ENCODE data around the gene DMXL2.
"Not testable (repeated sequence)": the region's sequence is repeated elsewhere in the genome, so short reads cannot be mapped to it uniquely, and the experiment has no call there.

Gene DMXL2

DNA sequence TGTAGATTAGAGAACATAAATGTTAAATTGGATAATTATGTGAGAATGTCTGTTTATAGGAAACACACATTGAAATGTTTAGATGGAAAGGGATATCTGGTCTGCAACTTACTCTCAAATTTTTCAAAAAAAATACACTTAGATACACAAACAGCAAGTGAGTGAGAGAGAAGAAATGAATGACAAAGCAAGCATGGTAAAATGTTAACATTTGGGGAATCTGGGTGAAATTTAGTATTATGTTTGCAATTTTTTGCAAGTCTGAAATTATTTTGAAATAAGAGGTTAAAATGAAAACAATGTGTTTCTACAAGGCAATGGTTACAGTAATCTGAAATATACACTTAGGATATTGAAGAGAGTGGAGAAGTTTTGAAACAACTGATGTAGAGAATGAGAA lies 146.8 kb downstream of the DMXL2 start:
- Mint-ChIP-seq H3K27me3 (no peaks in the 10 kb centered on the region), H3K4me3 (no peak overlapping the region), H3K36me3 (ENCODE audit: insufficient read depth) (peaks cover 4% of the 10 kb centered on the region), H3K9me3 (no peaks in the 10 kb centered on the region), H3K4me1 (ENCODE audit: low read depth in 2 of 2) (no peaks in the 10 kb centered on the region), H3K27ac (no peak overlapping the region)
- DNase-seq (no peak), ATAC-seq (replicated peaks) (no peak)

DNA sequence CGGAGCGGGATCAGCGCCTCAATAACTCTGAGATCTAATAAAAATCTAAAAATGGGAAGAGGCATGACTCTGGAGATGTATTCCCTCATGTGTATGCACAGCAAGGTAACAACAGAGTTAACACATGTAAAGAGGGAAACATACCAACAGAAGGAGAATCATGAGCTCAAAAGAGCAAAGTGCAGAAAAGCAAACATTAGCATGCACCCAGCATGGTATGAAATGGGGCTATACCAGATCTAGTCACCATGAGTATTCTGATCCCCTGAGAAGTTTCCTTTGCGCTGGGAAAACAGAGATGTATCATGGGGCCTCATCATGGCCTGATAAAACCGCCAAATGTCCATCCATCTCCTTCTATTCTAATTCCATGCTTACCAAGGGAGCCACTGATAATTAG lies 152.1 kb downstream of the DMXL2 start:
- Mint-ChIP-seq H3K36me3 (ENCODE audit: insufficient read depth) (no peaks in the 10 kb centered on the region), H3K4me3 (no peak overlapping the region), H3K27me3 (no peaks in the 10 kb centered on the region), H3K4me1 (ENCODE audit: low read depth in 2 of 2) (no peaks in the 10 kb centered on the region), H3K9me3 (no peaks in the 10 kb centered on the region), H3K27ac (no peak overlapping the region)
- ATAC-seq (replicated peaks) (no peak), DNase-seq (no peak)

DNA sequence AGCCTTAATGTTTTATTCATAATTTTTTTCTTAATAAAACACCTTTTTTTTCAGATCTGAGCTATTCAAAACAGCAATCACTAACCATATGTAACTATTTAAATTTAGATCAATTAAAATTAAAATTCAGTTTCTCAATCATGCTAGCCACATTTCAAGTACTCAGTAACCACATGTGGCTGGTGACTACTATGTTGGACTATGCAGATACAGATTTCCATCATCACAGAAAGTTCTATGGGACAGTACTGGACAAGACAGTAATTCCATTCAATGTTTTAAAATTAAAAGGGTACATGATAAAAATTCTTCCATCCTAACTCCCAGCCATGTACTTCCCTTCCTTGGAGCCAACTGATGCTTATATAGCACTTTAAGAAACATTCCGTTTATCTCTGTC lies 161.8 kb downstream of the DMXL2 start:
- peaks cover 8% of the 10 kb centered on the region for H3K36me3 Mint-ChIP-seq (ENCODE audit: insufficient read depth)
- H3K4me3 Mint-ChIP-seq = no peak overlapping the region
- no peaks in the 10 kb centered on the region for H3K27me3 Mint-ChIP-seq
- DNase-seq (no peak), ATAC-seq (replicated peaks) (no peak)
- H3K4me1 Mint-ChIP-seq (ENCODE audit: low read depth in 2 of 2) = no peaks in the 10 kb centered on the region
- no peak overlapping the region for H3K27ac Mint-ChIP-seq
- no peaks in the 10 kb centered on the region for H3K9me3 Mint-ChIP-seq

DNA sequence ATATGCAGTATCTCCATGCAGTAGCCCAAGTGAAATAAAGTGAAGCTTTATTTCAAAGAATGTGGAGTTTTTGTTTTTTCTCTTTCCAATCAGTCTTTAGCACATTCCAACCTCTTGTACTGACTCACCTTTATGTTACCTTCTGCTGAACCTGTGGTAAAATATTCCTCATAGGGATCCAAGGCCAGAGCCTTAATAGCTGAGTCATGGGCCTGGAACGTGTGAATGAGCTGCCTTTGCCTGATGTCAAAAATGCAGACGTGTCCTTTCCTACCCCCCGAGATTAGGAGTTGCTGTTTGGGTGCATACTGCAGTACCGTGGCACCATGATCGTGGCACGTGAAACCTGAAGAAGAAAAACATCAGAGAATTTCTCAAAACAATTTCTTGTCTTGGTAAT lies 172.6 kb downstream of the DMXL2 start:
- Mint-ChIP-seq H3K4me3 (no peak overlapping the region), H3K27ac (no peak overlapping the region), H3K9me3 (no peaks in the 10 kb centered on the region), H3K36me3 (ENCODE audit: insufficient read depth) (no peaks in the 10 kb centered on the region), H3K4me1 (ENCODE audit: low read depth in 2 of 2) (no peaks in the 10 kb centered on the region), H3K27me3 (no peaks in the 10 kb centered on the region)
- ATAC-seq (replicated peaks) (no peak), DNase-seq (no peak)

DNA sequence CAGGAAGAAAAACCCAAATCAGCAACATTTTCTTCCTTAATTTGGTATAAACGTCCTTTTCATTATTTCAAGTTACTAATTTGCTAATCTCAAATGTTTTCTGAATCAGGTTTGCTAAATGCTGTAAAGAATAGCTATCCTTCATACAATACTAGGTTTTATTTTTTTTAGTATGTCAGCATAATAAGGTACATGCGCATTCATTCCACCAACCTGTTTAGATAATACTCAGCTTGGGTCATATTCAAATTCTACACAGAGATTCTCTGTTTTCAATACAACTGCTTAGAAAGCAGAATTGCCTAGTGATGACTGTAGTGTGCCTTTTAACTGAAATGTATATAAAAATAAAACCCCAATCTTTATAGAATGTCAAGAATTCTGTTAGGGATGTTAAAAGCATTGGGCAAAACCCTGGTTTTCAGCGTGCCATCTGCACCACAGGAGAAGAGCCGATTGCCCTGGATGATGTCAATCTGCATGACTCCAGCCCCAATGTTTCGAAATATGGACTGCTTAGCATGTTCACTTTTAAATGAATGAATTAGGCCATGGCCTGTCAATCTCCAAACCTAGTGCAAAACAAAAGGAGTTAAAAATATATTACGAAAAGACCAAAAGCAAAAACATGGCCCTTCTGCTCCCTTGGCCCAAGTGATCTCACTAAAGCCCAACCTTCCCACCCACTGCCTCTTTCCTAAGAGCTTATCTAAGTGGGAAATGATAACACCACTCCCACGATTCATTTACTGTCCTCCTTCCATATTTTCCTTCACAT lies 173.8 kb downstream of the DMXL2 start:
- no peaks in the 10 kb centered on the region for H3K9me3 Mint-ChIP-seq
- no peak overlapping the region for H3K27ac Mint-ChIP-seq
- ATAC-seq (replicated peaks) (no peak), DNase-seq (no peak)
- H3K4me1 Mint-ChIP-seq (ENCODE audit: low read depth in 2 of 2) = no peaks in the 10 kb centered on the region
- H3K36me3 Mint-ChIP-seq (ENCODE audit: insufficient read depth) = no peaks in the 10 kb centered on the region
- H3K4me3 Mint-ChIP-seq = no peak overlapping the region
- no peaks in the 10 kb centered on the region for H3K27me3 Mint-ChIP-seq

DNA sequence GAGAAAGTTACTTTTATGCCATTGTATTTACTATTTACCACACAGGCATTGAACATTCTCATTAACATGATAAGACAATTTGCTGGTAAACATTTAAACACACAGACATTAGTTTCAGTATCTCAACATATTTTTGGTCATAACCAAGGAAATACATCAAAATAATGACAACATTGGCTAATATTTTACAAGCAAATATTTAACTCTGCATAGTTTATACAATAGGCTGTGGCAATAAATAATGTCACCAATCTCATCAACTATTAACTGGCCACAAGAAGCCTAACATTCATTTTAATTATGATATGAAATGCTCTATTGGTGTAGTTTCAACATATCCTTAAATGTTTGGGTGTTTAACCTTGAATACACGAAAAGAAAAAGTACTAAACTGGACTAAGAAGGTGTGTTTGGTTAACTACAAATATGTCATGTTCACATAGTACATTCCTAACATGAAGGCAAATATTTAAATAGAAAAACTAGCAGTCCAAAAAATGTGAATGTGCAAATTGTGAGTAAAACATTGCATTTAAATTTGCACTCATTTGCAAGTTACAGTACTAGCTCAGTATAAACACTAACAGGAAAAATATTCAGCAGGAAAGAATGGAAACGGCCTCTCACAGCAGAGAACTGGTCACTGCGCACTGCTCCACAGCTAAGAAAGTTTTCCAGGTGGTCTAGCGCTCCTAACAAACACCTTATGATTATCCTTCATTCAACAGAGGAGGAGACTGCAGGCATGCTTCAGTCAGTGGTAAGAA lies 174.5 kb downstream of the DMXL2 start:
- H3K27ac Mint-ChIP-seq = no peak overlapping the region
- H3K9me3 Mint-ChIP-seq = no peaks in the 10 kb centered on the region
- no peak overlapping the region for H3K4me3 Mint-ChIP-seq
- no peaks in the 10 kb centered on the region for H3K36me3 Mint-ChIP-seq (ENCODE audit: insufficient read depth)
- no peaks in the 10 kb centered on the region for H3K4me1 Mint-ChIP-seq (ENCODE audit: low read depth in 2 of 2)
- H3K27me3 Mint-ChIP-seq = no peaks in the 10 kb centered on the region
- no peak for DNase-seq
- ATAC-seq (replicated peaks) = no peak

DNA sequence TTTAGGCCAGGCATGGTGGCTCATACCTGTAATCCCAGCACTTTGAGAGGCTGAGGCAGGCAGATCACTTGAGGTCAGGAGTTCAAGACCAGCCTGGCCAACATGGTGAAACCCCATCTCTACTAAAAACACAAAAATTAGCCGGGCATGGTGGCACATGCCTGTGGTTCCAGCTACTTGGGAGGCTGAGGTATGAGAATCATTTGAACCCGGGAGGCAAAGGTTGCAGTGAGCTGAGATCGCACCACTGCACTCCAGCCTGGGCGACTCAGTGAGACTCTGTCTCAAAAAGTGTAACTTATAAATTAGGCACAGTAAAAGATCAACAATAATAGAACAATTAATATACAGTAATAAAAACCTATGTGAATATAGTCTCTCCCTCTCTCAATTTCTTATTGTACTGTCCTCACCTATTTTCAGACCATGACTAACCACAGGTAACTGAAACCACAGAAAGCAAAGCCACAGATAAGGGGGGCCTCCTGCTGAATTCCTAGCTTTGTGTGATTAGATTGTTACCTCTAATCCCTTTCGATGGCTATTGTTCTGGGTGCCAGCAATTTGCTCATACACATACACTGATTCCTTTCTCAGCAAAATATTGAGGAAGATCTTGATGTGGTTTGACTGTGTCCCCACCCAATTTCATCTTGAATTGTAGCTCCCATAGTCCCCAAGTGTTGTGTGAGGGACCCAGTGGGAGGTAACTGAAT lies 176.4 kb downstream of the DMXL2 start:
- H3K36me3 Mint-ChIP-seq (ENCODE audit: insufficient read depth); H3K4me3 Mint-ChIP-seq; H3K9me3 Mint-ChIP-seq; H3K4me1 Mint-ChIP-seq (ENCODE audit: low read depth in 2 of 2); H3K27me3 Mint-ChIP-seq; ATAC-seq (replicated peaks); H3K27ac Mint-ChIP-seq; DNase-seq: not testable (repeated sequence)

DNA sequence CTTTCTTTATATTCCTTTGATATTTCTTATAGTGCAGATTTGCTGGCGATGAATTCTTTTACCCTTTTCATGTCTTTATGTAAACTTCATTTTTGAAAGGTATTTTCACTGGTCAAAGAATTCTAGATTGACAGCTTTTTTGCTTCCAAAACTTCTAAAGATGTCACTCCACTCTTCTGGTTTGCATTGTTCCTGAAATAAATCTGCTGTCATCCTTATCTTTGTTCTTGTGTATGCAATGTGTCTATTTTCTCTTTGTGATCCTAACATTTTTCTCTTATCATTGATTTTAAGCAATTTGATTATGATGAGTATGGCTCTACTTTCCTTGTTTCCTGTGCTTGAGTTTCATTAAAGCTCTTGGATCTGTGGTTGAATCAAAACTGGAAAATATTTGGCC lies 177.8 kb downstream of the DMXL2 start:
- no peak for ATAC-seq (replicated peaks)
- H3K27ac Mint-ChIP-seq = no peak overlapping the region
- no peak for DNase-seq
- H3K27me3 Mint-ChIP-seq = no peaks in the 10 kb centered on the region
- H3K9me3 Mint-ChIP-seq = no peaks in the 10 kb centered on the region
- no peaks in the 10 kb centered on the region for H3K4me1 Mint-ChIP-seq (ENCODE audit: low read depth in 2 of 2)
- H3K36me3 Mint-ChIP-seq (ENCODE audit: insufficient read depth) = no peaks in the 10 kb centered on the region
- no peak overlapping the region for H3K4me3 Mint-ChIP-seq

DNA sequence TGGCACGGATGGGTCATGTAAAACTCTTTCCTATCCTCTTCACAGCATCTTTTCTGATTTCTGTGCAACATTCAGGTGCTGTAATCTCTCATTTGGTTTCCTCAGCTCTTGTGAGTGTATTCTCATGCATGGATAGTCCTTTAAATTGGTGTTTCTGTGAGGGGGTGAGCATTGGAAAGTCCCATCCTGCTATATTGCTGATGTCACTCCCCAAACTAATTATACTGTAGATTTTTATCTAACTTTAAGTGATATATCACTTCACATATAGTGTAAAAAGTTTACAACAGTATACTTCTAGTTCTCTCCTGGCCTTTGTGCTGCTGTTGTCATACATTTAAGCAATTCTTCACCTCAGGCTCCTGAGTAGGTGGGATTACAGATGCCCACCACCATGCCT lies 178.5 kb downstream of the DMXL2 start:
- H3K9me3 Mint-ChIP-seq = no peaks in the 10 kb centered on the region
- DNase-seq = no peak
- H3K27ac Mint-ChIP-seq = no peak overlapping the region
- no peak for ATAC-seq (replicated peaks)
- H3K4me1 Mint-ChIP-seq (ENCODE audit: low read depth in 2 of 2) = no peaks in the 10 kb centered on the region
- no peaks in the 10 kb centered on the region for H3K36me3 Mint-ChIP-seq (ENCODE audit: insufficient read depth)
- H3K27me3 Mint-ChIP-seq = no peaks in the 10 kb centered on the region
- no peak overlapping the region for H3K4me3 Mint-ChIP-seq

DNA sequence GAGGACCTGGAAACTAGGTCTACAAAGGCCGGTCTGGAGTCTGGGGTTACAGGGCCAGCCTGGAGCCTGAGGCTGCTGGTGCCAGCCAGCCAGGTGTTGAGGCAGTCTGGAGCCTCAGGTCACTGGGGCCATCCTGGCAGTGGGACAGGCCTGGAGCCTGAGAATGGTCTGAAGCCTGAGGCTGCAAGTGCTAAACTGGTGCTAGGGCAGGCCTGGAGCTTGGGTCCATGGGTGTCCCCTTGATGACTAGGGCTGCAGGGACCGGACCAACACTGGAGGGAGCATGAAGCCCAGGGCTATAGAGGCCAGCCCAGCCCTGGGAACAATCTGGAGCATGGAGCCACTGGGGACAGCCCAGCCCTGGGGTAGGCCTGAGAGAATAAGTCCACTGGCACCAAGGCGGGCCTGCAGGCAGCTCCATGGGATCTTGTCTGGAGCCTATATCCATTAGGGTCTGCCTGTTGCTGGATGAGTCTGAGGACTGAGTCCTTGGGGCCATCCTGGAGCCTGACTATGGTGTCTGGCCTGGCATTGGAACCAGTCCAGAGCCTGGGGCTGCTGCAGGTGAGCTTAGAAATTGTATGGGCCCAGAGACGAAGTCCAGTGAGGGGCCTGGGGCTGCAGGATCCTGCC lies 179.2 kb downstream of the DMXL2 start:
- no peak for ATAC-seq (replicated peaks)
- H3K27me3 Mint-ChIP-seq = no peaks in the 10 kb centered on the region
- no peak overlapping the region for H3K27ac Mint-ChIP-seq
- H3K36me3 Mint-ChIP-seq (ENCODE audit: insufficient read depth) = no peaks in the 10 kb centered on the region
- H3K4me1 Mint-ChIP-seq (ENCODE audit: low read depth in 2 of 2) = no peaks in the 10 kb centered on the region
- no peak overlapping the region for H3K4me3 Mint-ChIP-seq
- H3K9me3 Mint-ChIP-seq = no peaks in the 10 kb centered on the region
- no peak for DNase-seq

DNA sequence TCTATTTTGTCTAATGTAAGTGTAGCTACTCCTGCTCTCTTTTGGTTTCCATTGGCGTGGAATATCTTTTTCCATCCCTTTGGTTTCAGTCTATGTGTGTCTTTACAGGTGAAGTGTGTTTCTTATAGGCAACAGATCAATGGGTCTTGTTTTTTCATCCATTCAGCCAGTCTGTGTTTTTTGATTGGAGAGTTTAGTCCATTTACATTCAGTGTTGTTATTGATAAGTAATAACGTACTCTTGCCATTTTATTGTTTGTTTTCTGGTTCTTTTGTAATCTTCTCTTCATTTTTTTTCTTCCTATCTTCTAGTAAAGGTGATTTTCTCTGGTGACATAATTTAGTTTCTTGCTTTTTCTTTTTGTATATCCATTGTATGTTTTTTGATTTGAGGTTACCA lies 184.0 kb downstream of the DMXL2 start:
- Mint-ChIP-seq H3K9me3 (peaks cover 0 to 1% of the 10 kb centered on the region in 2 donors), H3K4me1 (ENCODE audit: low read depth in 2 of 2) (no peaks in the 10 kb centered on the region), H3K27ac (no peak overlapping the region), H3K36me3 (ENCODE audit: insufficient read depth) (no peaks in the 10 kb centered on the region), H3K27me3 (peaks cover 0 to 8% of the 10 kb centered on the region in 2 donors), H3K4me3 (no peak overlapping the region)
- DNase-seq (no peak), ATAC-seq (replicated peaks) (no peak)

DNA sequence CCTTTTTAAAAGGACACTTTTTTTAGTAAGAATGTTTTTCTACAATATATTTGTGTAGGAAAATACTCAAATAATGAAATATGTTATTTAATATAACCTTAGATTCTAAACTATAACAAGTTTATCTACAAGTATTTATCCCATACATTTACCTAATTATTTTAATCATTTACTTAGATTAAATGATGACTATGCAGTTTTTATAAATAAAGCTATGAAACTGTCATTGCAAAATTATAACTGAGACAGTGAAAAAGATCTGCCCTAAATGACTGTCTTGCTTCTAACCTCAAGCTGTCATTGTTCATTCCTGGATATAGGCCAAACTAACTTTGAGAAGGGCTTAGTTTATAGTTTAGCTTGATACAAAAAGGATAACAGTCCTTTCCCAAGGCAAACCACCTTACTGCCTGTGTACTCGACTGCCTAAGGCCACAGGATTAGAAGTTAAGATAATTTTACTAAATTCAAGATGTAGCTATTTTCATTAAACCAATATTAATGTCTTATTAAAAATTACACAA lies 197.0 kb downstream of the DMXL2 start:
- no peak for ATAC-seq (replicated peaks)
- Mint-ChIP-seq H3K27me3 (peaks cover 7 to 16% of the 10 kb centered on the region in 2 donors), H3K9me3 (no peaks in the 10 kb centered on the region), H3K27ac (no peak overlapping the region), H3K4me3 (no peak overlapping the region), H3K4me1 (ENCODE audit: low read depth in 2 of 2) (no peaks in the 10 kb centered on the region), H3K36me3 (ENCODE audit: insufficient read depth) (peaks cover 2% of the 10 kb centered on the region)
- no peak for DNase-seq

DNA sequence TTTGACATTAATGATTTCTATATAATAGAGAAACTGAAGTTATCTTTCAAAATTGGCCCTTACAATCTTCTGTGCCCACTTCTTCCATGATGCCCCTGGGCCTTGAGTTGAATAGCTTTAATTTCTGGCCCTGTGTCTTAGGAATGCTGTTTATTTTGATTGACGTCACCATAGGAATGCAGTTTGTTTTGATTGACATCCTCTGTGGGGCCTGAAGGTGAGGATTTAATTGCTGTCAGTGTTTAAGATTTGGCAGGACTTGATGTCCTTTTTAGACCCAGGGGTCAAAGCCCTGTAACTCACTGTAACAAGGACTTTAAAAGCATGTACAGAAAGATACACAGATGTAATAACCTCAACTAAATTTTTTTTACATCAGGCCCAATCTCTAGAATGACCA lies 197.8 kb downstream of the DMXL2 start:
- Mint-ChIP-seq H3K36me3 (ENCODE audit: insufficient read depth) (peaks cover 2% of the 10 kb centered on the region), H3K4me3 (no peak overlapping the region), H3K27ac (no peak overlapping the region), H3K27me3 (peaks cover 7 to 10% of the 10 kb centered on the region in 2 donors), H3K9me3 (no peaks in the 10 kb centered on the region), H3K4me1 (ENCODE audit: low read depth in 2 of 2) (no peaks in the 10 kb centered on the region)
- ATAC-seq (replicated peaks) (no peak), DNase-seq (no peak)

Data from effector memory CD8-positive, alpha-beta T cell (primary cell).